Mesenchymal stem cell (in vitro differentiated cells and primary cell): ENCODE data around the gene HKDC1.

Experiments used
- DNase-seq: peaks from one replicate; pipeline ENCODE4 v3.0.0-alpha.2; 2013
- H2AFZ ChIP-seq: one replicate; pipeline ENCODE4 v1.6.1; 2013; ENCODE audit warnings: low read depth, mild to moderate bottlenecking, control low read depth, inconsistent platforms, low read length, moderate library complexity
- H2AK5ac ChIP-seq: 2 replicates; pipeline ENCODE4 v1.6.1; 2013; ENCODE audit warnings: low read length, moderate library complexity, mild to moderate bottlenecking, inconsistent platforms; ENCODE audit not compliant: severe bottlenecking
- H2BK120ac ChIP-seq: one replicate; pipeline ENCODE4 v1.6.1; 2013; ENCODE audit warnings: low read depth, mild to moderate bottlenecking, inconsistent platforms, low read length, moderate library complexity
- H2BK12ac ChIP-seq, 2 experiments: one replicate each; pipeline ENCODE4 v1.6.1; 2013; ENCODE audit warnings: inconsistent platforms in 2 of 2, low read length in 2 of 2, mild to moderate bottlenecking in 2 of 2, moderate library complexity in 2 of 2, control low read depth in 1 of 2
- H2BK15ac ChIP-seq: one replicate; pipeline ENCODE4 v1.6.1; 2013; ENCODE audit warnings: mild to moderate bottlenecking, low read depth, inconsistent platforms; ENCODE audit not compliant: poor library complexity, severe bottlenecking
- H2BK5ac ChIP-seq: 2 replicates; pipeline ENCODE4 v1.6.1; 2013; ENCODE audit warnings: low read depth, mild to moderate bottlenecking, low read length, control low read depth, inconsistent platforms; ENCODE audit not compliant: poor library complexity, severe bottlenecking
- H3K14ac ChIP-seq, 2 experiments: one replicate each; pipeline ENCODE4 v1.6.1; 2013; ENCODE audit warnings: inconsistent platforms in 2 of 2, low read length in 2 of 2, control low read depth in 1 of 2, mild to moderate bottlenecking in 1 of 2, moderate library complexity in 1 of 2
- H3K18ac ChIP-seq, 2 experiments: one replicate each; pipeline ENCODE4 v1.6.1; 2013; ENCODE audit warnings: inconsistent platforms in 2 of 2, low read length in 2 of 2, control low read depth in 1 of 2, low read depth in 1 of 2, mild to moderate bottlenecking in 1 of 2
- H3K23ac ChIP-seq, 2 experiments: one replicate each; pipeline ENCODE4 v1.6.1; 2013; ENCODE audit warnings: inconsistent platforms in 2 of 2, low read length in 2 of 2, mild to moderate bottlenecking in 2 of 2, moderate library complexity in 2 of 2, control low read depth in 1 of 2
- H3K27ac ChIP-seq: 2 replicates; pipeline ENCODE4 v1.5.1; 2013; ENCODE audit warnings: mild to moderate bottlenecking, moderate library complexity, low read length, control low read depth, inconsistent platforms; ENCODE audit not compliant: poor library complexity, severe bottlenecking
- H3K27me3 ChIP-seq, 2 experiments: 2 replicates each; pipeline versions ENCODE4 v1.6.1 to v1.7.0; 2013; ENCODE audit warnings: low read length in 2 of 2, mild to moderate bottlenecking in 2 of 2, moderate library complexity in 2 of 2, control low read depth in 1 of 2, inconsistent platforms in 1 of 2; ENCODE audit not compliant: control insufficient read depth in 1 of 2, insufficient read depth in 1 of 2
- H3K36me3 ChIP-seq, 2 experiments: 2 replicates each; pipeline versions ENCODE4 v1.6.1 to v1.7.0; 2013; ENCODE audit warnings: low read length in 2 of 2, control low read depth in 1 of 2, inconsistent platforms in 1 of 2, low read depth in 1 of 2, mild to moderate bottlenecking in 1 of 2; ENCODE audit not compliant: insufficient read depth in 2 of 2, control insufficient read depth in 1 of 2
- H3K4ac ChIP-seq, 2 experiments: one replicate each; pipeline ENCODE4 v1.6.1; 2013; ENCODE audit warnings: inconsistent platforms in 2 of 2, low read length in 2 of 2, mild to moderate bottlenecking in 2 of 2, moderate library complexity in 2 of 2, control low read depth in 1 of 2, low read depth in 1 of 2
- H3K4me1 ChIP-seq: 2 replicates; pipeline ENCODE4 v1.6.1; 2013; ENCODE audit warnings: low read depth, low read length, control low read depth; ENCODE audit not compliant: control insufficient read depth, insufficient read depth
- H3K4me2 ChIP-seq: 2 replicates; pipeline ENCODE4 v1.6.1; 2013; ENCODE audit warnings: low read length, mild to moderate bottlenecking, inconsistent platforms; ENCODE audit not compliant: poor library complexity, severe bottlenecking
- H3K4me3 ChIP-seq, 2 experiments: 2 replicates each; pipeline versions ENCODE4 v1.5.1 to v1.7.0; 2013; ENCODE audit warnings: low read length in 2 of 2, mild to moderate bottlenecking in 2 of 2, control low read depth in 1 of 2, low read depth in 1 of 2; ENCODE audit not compliant: insufficient read depth in 1 of 2
- H3K79me1 ChIP-seq: replicated peaks from 2 replicates; pipeline ENCODE4 v1.6.1; 2013; ENCODE audit warnings: mild to moderate bottlenecking, control low read depth, low read length, inconsistent platforms; ENCODE audit not compliant: poor library complexity, severe bottlenecking
- H3K9ac ChIP-seq: 2 replicates; pipeline ENCODE4 v1.7.0; 2013; ENCODE audit warnings: mild to moderate bottlenecking, low read length, moderate library complexity
- H3K9me3 ChIP-seq: 2 replicates; pipeline ENCODE4 v1.7.0; 2013; ENCODE audit warnings: mild to moderate bottlenecking, low read length; ENCODE audit not compliant: control insufficient read depth
- H4K8ac ChIP-seq: one replicate; pipeline ENCODE4 v1.6.1; 2013; ENCODE audit warnings: inconsistent platforms, mild to moderate bottlenecking, low read length, moderate library complexity
- H4K91ac ChIP-seq: one replicate; pipeline ENCODE4 v1.6.1; 2013; ENCODE audit warnings: mild to moderate bottlenecking, low read length, inconsistent platforms
- WGBS: methylation state at CpG from one replicate; pipeline ENCODE4 v1.1.7; 2013; ENCODE audit warnings: mixed read lengths; 5-methylcytosine and 5-hydroxymethylcytosine counted together

The HKDC1 gene

GRCh38 chr10:69237528-69238159 lies 17.5 kb downstream of the HKDC1 start:
- Histone ChIP-seq H3K4me1 (peaks cover 8% of the 10 kb centered on the region), H3K4ac (no peak overlapping the region), H2BK12ac (no peak overlapping the region), H3K9me3 (no peaks in the 10 kb centered on the region), H3K4me3 (no peak overlapping the region), H3K36me3 (peaks cover 0 to 18% of the 10 kb centered on the region in 2 experiments), H3K27ac (no peak overlapping the region), H2AFZ (no peak overlapping the region), H3K4me2 (no peak overlapping the region), H4K8ac (no peak overlapping the region), H2BK5ac (no peak overlapping the region), H3K18ac (no peak overlapping the region), H3K79me1 (no peaks in the 10 kb centered on the region), H3K14ac (no peak overlapping the region), H3K9ac (peak overlapping the region; percentile 57), H2AK5ac (no peak overlapping the region), H2BK15ac (no peak overlapping the region), H3K27me3 (no peaks in the 10 kb centered on the region), H4K91ac (no peak overlapping the region), H2BK120ac (no peak overlapping the region), H3K23ac (no peak overlapping the region)
- DNase-seq: peak; percentile 79
- 35% methylated on average over 13 of the region's 17 CpGs for WGBS

DNA sequence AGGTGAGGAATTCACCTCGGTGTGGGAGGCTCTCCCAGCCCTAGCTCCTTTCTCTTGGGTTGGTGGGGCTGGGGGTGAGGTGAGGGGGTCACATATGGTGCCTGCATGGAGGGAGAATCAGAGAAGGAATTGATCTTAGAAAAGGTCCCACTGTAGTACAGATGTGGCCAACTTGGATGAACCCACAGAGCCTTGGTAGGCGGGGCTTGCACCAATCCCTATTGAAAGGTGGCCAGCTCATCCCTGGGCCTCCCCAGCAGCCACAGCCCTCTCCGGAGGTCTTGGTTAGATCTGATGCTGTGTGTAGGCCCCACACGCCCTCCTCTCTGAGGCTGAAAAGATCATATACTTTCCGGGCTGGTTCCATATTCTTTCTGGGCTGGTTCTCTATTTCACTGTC lies 19.0 kb downstream of the HKDC1 start:
- no peak for DNase-seq
- H3K9me3 ChIP-seq: no peaks in the 10 kb centered on the region
- H3K18ac ChIP-seq: no peak overlapping the region
- H2BK120ac ChIP-seq: no peak overlapping the region
- H2BK15ac ChIP-seq: no peak overlapping the region
- H3K23ac ChIP-seq: no peak overlapping the region
- H2BK5ac ChIP-seq: no peak overlapping the region
- H3K9ac ChIP-seq: peak overlapping the region; percentile 33
- H2AFZ ChIP-seq: no peak overlapping the region
- H3K27me3 ChIP-seq: no peaks in the 10 kb centered on the region
- H4K8ac ChIP-seq: no peak overlapping the region
- H3K4me3 ChIP-seq: no peak overlapping the region
- peak overlapping the region; percentile 44 for H4K91ac ChIP-seq
- 86% methylated on average over 5 of the region's 5 CpGs for WGBS
- no peak overlapping the region for H2BK12ac ChIP-seq
- H3K27ac ChIP-seq: no peak overlapping the region
- H3K36me3 ChIP-seq: peaks cover 0 to 29% of the 10 kb centered on the region in 2 experiments
- H3K4ac ChIP-seq: no peak overlapping the region
- H3K79me1 ChIP-seq: no peaks in the 10 kb centered on the region
- no peak overlapping the region for H3K14ac ChIP-seq
- no peak overlapping the region for H2AK5ac ChIP-seq
- H3K4me1 ChIP-seq: no peaks in the 10 kb centered on the region
- H3K4me2 ChIP-seq: no peak overlapping the region

DNA sequence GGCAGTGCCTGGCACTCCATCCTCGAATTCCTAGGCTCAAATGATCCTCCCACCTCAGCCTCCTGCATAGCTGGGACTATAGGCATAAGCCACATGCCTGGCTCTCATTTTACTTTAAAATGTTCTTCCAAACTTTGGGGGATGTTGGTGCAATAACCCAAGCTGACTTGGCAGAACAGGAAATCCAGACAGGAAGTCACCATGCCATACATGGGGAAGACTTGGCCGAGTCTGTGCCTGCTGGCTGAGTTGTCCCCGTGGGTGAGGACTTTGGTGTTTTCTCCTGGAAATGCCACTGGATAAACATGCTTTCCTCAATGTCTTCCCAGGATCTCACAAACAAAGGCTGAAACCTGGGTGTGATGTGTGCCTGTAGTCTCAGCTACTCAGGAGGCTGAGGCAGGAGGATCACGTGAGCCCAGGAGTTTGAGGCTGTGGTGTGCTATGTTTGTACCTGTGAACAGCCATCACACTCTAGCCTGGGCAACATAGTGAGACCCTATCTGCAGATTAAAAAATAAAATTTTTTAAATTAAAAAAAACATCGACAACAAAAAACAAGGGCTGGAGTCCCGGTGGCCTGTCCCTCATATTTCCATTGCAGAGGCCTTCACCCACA lies 19.8 kb downstream of the HKDC1 start:
- no peak overlapping the region for H3K18ac ChIP-seq
- peak overlapping the region; percentile 33 for H3K9ac ChIP-seq
- H3K79me1 ChIP-seq: no peaks in the 10 kb centered on the region
- H2BK5ac ChIP-seq: no peak overlapping the region
- H3K27ac ChIP-seq: no peak overlapping the region
- H3K4me3 ChIP-seq: no peak overlapping the region
- H2AK5ac ChIP-seq: no peak overlapping the region
- H3K23ac ChIP-seq: no peak overlapping the region
- H2BK15ac ChIP-seq: no peak overlapping the region
- no peak overlapping the region for H4K91ac ChIP-seq
- H3K27me3 ChIP-seq: no peaks in the 10 kb centered on the region
- DNase-seq: no peak
- no peak overlapping the region for H2BK12ac ChIP-seq
- H3K36me3 ChIP-seq: peaks cover 0 to 29% of the 10 kb centered on the region in 2 experiments
- no peak overlapping the region for H3K4me2 ChIP-seq
- H3K9me3 ChIP-seq: no peaks in the 10 kb centered on the region
- H3K4me1 ChIP-seq: no peaks in the 10 kb centered on the region
- H2AFZ ChIP-seq: no peak overlapping the region
- no peak overlapping the region for H2BK120ac ChIP-seq
- no peak overlapping the region for H3K4ac ChIP-seq
- H3K14ac ChIP-seq: no peak overlapping the region
- H4K8ac ChIP-seq: no peak overlapping the region
- WGBS: 87% methylated on average over 5 of the region's 6 CpGs

GRCh38 chr10:69240455-69240854 lies 20.3 kb downstream of the HKDC1 start:
- Histone ChIP-seq H2BK5ac (no peak overlapping the region), H4K8ac (no peak overlapping the region), H2BK12ac (no peak overlapping the region), H3K4ac (no peak overlapping the region), H3K79me1 (no peaks in the 10 kb centered on the region), H3K27ac (no peak overlapping the region), H3K4me1 (no peaks in the 10 kb centered on the region), H3K4me2 (no peak overlapping the region), H4K91ac (no peak overlapping the region), H3K4me3 (no peak overlapping the region), H3K23ac (no peak overlapping the region), H2BK120ac (no peak overlapping the region), H2BK15ac (no peak overlapping the region), H2AK5ac (no peak overlapping the region), H3K18ac (no peak overlapping the region), H3K9ac (no peak overlapping the region), H3K36me3 (peaks cover 0 to 29% of the 10 kb centered on the region in 2 experiments), H3K9me3 (no peaks in the 10 kb centered on the region), H2AFZ (no peak overlapping the region), H3K27me3 (no peaks in the 10 kb centered on the region), H3K14ac (no peak overlapping the region)
- 96% methylated on average over 11 of the region's 11 CpGs for WGBS
- no peak for DNase-seq
